Activated T-cell treated with anti-CD3 and anti-CD28 coated beads, Interleukin-2, amount 50 U/mL, for 24 hours (primary cell): ENCODE results near the gene RAPH1.
"Not testable (repeated sequence)": the region's sequence is repeated elsewhere in the genome, so short reads cannot be mapped to it uniquely, and the experiment has no call there.

Experiments used
- DNase-seq: peaks from one replicate; pipeline ENCODE4 v3.0.0-alpha.2; 2020
- H3K27ac Mint-ChIP-seq: 2 replicates; pipeline ENCODE4 v1.8.0; 2020; ENCODE audit warnings: mild to moderate bottlenecking, mixed read lengths
- H3K27me3 Mint-ChIP-seq: 2 replicates; pipeline ENCODE4 v1.8.0; 2020; ENCODE audit warnings: mixed read lengths
- H3K36me3 Mint-ChIP-seq: 2 replicates; pipeline ENCODE4 v1.8.0; 2020; ENCODE audit warnings: low read depth, mixed read lengths
- H3K4me1 Mint-ChIP-seq: 2 replicates; pipeline ENCODE4 v1.8.0; 2020; ENCODE audit warnings: low read depth, mixed read lengths
- H3K4me3 Mint-ChIP-seq: 2 replicates; pipeline ENCODE4 v1.8.0; 2020; ENCODE audit warnings: mild to moderate bottlenecking, moderate library complexity, mixed read lengths
- H3K9me3 Mint-ChIP-seq: 2 replicates; pipeline ENCODE4 v1.8.0; 2020; ENCODE audit warnings: mixed read lengths

RAPH1 gene

GRCh38 chr2:203565076-203565475 lies 30.0 kb upstream of the RAPH1 start:
- Mint-ChIP-seq H3K9me3 (no peaks in the 10 kb centered on the region), H3K4me3 (no peak overlapping the region), H3K36me3 (no peaks in the 10 kb centered on the region), H3K27ac (no peak overlapping the region), H3K4me1 (peaks cover 2% of the 10 kb centered on the region), H3K27me3 (no peaks in the 10 kb centered on the region)
- no peak for DNase-seq

DNA sequence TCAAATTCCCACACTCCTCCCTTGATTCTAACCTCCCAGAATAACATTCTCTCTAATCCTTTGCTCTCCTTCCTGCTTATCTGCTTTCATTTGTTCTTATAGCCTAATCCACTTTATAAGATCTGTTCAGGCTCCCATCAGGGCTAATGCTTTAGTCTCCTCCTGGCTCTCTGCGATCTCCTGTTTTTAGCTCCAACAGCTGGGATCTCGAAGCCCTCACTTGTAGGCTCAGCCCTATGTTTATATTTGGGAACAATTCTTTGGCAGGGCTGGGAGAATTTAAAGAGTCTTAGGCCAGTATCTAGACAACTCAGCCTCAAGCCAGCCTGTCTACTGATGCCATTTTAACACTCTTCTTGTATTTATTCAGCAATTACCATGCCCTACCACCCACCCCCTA lies 27.2 kb upstream of the RAPH1 start:
- Mint-ChIP-seq H3K27ac (no peak overlapping the region), H3K27me3 (no peaks in the 10 kb centered on the region)

GRCh38 chr2:203559641-203560040 lies 24.5 kb upstream of the RAPH1 start:
- Mint-ChIP-seq H3K27ac (no peak overlapping the region), H3K27me3 (no peaks in the 10 kb centered on the region), H3K4me3 (no peak overlapping the region), H3K9me3 (no peaks in the 10 kb centered on the region), H3K4me1 (no peaks in the 10 kb centered on the region), H3K36me3 (no peaks in the 10 kb centered on the region)
- no peak for DNase-seq

More for the DNA sequence above, 27.2 kb upstream of the RAPH1 start:
- Mint-ChIP-seq H3K4me3 (no peak overlapping the region), H3K4me1 (no peaks in the 10 kb centered on the region), H3K9me3 (no peaks in the 10 kb centered on the region), H3K36me3 (no peaks in the 10 kb centered on the region)
- DNase-seq = no peak

DNA sequence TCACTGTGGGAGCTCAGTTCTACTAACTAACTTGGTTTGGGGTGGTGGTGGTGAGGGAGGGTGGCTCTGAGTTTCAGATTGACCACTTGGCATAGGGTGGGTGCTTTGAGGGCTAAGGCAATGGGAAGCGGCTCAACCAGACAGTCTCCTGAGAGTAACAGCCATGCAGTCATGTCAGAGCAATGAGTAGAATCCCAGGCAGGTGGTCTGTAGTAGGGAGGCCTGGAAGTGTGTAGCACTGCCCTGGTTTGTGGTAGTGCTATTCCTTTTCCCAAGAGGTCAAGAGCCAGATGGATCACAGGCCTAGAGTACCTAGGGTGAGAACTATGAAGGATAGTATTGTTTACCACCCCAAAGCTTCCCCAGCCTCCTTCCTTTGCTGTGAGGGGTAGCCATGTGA lies 18.7 kb upstream of the RAPH1 start:
- H3K9me3 Mint-ChIP-seq = no peaks in the 10 kb centered on the region
- H3K4me3 Mint-ChIP-seq = no peak overlapping the region
- no peaks in the 10 kb centered on the region for H3K27me3 Mint-ChIP-seq
- DNase-seq = no peak
- H3K36me3 Mint-ChIP-seq = no peaks in the 10 kb centered on the region
- H3K27ac Mint-ChIP-seq = no peak overlapping the region
- H3K4me1 Mint-ChIP-seq = peaks cover under 1% of the 10 kb centered on the region

- H3K27ac Mint-ChIP-seq = no peak overlapping the region
- H3K4me1 Mint-ChIP-seq = peaks cover 9% of the 10 kb centered on the region
- H3K9me3 Mint-ChIP-seq = no peaks in the 10 kb centered on the region
- H3K36me3 Mint-ChIP-seq = no peaks in the 10 kb centered on the region
- no peak overlapping the region for H3K4me3 Mint-ChIP-seq
- H3K27me3 Mint-ChIP-seq = no peaks in the 10 kb centered on the region
- DNase-seq = no peak
Observed at GRCh38 chr2:203551778-203552177, 16.7 kb upstream of the RAPH1 start.

DNA sequence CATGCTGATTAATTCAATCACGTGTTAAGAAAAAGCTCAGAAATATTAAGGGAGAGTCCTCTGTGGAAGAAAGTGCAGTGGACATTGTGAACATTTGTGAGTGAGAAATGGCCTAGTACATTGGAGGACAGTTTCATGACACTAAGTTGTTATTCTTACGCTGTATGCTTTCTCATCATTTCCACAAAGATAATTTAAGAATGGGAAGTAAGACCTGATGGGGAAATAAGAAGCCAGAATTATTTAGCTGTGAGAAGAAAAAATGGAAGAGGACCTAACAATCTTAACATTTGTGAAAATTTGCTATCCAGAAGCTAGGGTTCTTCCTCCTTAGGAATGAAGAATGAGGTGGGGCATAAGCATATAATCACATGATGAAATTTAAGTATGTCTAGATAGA lies 15.2 kb upstream of the RAPH1 start:
- Mint-ChIP-seq H3K4me3 (no peak overlapping the region), H3K27ac (no peak overlapping the region), H3K9me3 (no peaks in the 10 kb centered on the region), H3K27me3 (no peaks in the 10 kb centered on the region), H3K36me3 (no peaks in the 10 kb centered on the region), H3K4me1 (peaks cover 9% of the 10 kb centered on the region)
- no peak for DNase-seq

- Mint-ChIP-seq H3K36me3 (no peaks in the 10 kb centered on the region), H3K27ac (no peak overlapping the region), H3K27me3 (no peaks in the 10 kb centered on the region), H3K9me3 (no peaks in the 10 kb centered on the region), H3K4me1 (peaks cover 9% of the 10 kb centered on the region), H3K4me3 (no peak overlapping the region)
- no peak for DNase-seq
Observed at GRCh38 chr2:203549406-203549805, 14.3 kb upstream of the RAPH1 start.

GRCh38 chr2:203548887-203549286 lies 13.8 kb upstream of the RAPH1 start:
- Mint-ChIP-seq H3K36me3 (no peaks in the 10 kb centered on the region), H3K27me3 (no peaks in the 10 kb centered on the region), H3K9me3 (no peaks in the 10 kb centered on the region), H3K27ac (no peak overlapping the region), H3K4me1 (peaks cover 9% of the 10 kb centered on the region), H3K4me3 (no peak overlapping the region)
- no peak for DNase-seq

DNA sequence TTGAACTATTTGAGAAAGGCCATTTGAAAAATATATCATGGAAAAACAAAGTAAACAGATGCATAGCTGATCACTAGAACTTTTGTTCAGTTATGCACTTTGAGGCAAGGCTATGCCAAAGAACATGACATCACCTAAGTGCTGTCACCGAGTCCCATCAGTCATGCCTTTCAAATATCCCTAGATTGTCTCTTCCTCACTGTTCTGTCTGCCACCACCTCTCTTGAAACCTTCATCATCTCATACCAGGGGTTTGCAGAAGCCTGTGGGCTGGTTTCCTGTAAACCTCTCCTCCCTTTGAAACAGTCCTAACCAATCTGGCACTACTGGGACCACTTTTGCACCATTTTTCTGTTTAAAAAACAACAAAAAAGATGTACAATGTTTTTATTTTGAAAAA lies 12.3 kb upstream of the RAPH1 start:
- H3K36me3 Mint-ChIP-seq = no peaks in the 10 kb centered on the region
- H3K27ac Mint-ChIP-seq = no peak overlapping the region
- no peaks in the 10 kb centered on the region for H3K27me3 Mint-ChIP-seq

GRCh38 chr2:203544402-203544801 lies 9.3 kb upstream of the RAPH1 start:
- peaks cover 9% of the 10 kb centered on the region for H3K4me1 Mint-ChIP-seq
- DNase-seq = no peak
- no peaks in the 10 kb centered on the region for H3K9me3 Mint-ChIP-seq
- H3K27me3 Mint-ChIP-seq = no peaks in the 10 kb centered on the region
- H3K36me3 Mint-ChIP-seq = no peaks in the 10 kb centered on the region
- no peak overlapping the region for H3K27ac Mint-ChIP-seq
- no peak overlapping the region for H3K4me3 Mint-ChIP-seq

More for the DNA sequence above, 12.3 kb upstream of the RAPH1 start:
- Mint-ChIP-seq H3K9me3 (no peaks in the 10 kb centered on the region), H3K4me3 (no peak overlapping the region), H3K4me1 (peaks cover 9% of the 10 kb centered on the region)
- DNase-seq = no peak

DNA sequence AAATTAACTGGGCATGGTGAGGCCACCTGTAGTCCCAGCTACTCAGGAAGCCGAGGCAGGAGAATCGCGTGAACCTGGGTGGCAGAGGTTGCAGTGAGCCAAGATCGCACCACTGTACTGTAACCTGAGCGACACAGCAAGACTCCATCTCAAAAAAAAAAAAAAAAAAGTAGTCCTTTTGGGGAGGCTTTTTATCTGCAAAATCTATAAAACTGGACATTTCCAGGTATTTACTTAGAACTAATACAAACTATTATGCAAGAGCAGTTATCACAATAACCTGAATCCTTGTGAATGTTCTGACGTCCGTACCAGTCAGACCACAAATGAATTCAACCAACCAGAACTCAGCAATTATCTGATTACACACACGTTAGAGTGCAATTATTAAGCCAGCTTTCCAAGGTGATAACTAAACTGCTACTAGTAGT lies 8.8 kb upstream of the RAPH1 start:
- peaks cover 9% of the 10 kb centered on the region for H3K4me1 Mint-ChIP-seq
- DNase-seq = no peak
- H3K36me3 Mint-ChIP-seq = no peaks in the 10 kb centered on the region
- H3K27ac Mint-ChIP-seq = no peak overlapping the region
- H3K4me3 Mint-ChIP-seq = no peak overlapping the region
- no peaks in the 10 kb centered on the region for H3K9me3 Mint-ChIP-seq
- no peaks in the 10 kb centered on the region for H3K27me3 Mint-ChIP-seq

- H3K36me3 Mint-ChIP-seq, H3K4me1 Mint-ChIP-seq, H3K27me3 Mint-ChIP-seq, DNase-seq, H3K4me3 Mint-ChIP-seq, H3K27ac Mint-ChIP-seq: not testable (repeated sequence)
- H3K9me3 Mint-ChIP-seq = peaks cover 14% of the 10 kb centered on the region
Observed at GRCh38 chr2:203540598-203540997, 5.5 kb upstream of the RAPH1 start.

DNA sequence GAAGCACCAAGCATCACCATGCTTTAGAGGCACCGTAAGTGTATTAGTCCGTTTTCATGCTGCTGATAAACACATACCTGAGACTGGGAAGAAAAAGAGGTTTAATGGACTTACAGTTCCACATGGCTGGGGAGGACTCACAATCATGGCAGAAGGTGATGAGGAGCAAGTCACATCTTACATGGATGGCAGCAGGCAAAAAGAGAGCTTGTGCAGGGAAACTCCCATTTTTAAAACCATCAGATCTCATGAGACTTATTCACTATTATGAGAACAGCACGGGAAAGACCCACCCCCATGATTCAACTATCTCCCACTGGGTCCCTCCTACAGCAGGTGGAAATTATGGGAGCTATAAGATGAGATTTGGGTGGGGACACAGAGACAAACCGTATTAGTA lies 3.1 kb upstream of the RAPH1 start:
- DNase-seq, H3K4me3 Mint-ChIP-seq, H3K27me3 Mint-ChIP-seq, H3K36me3 Mint-ChIP-seq, H3K27ac Mint-ChIP-seq: not testable (repeated sequence)
- Mint-ChIP-seq H3K9me3 (peaks cover 14% of the 10 kb centered on the region), H3K4me1 (peaks cover 20% of the 10 kb centered on the region)

DNA sequence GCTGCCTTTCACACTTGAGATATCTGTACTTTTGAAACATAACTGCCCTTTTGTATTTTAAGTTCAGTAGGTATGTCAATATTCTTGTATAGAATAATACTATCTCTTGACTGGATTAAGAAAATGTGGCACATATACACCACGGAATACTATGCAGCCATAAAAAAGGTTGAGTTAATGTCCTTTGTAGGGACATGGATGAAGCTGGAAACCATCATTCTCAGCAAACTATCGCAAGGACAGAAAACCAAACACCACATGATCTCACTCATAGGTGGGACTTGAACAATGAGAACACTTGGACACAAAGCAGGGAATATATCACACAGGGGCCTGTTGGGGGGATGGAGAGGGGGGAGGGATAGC lies 1.5 kb upstream of the RAPH1 start:
- H3K9me3 Mint-ChIP-seq = peaks cover 14% of the 10 kb centered on the region
- not testable (repeated sequence) for DNase-seq, H3K36me3 Mint-ChIP-seq, H3K27ac Mint-ChIP-seq
- H3K4me3 Mint-ChIP-seq = peak overlapping the region; percentile 5
- peaks cover 32% of the 10 kb centered on the region for H3K4me1 Mint-ChIP-seq
- peaks cover 19% of the 10 kb centered on the region for H3K27me3 Mint-ChIP-seq

GRCh38 chr2:203535784-203536585 lies 884 bp upstream of the RAPH1 start:
- H3K27ac Mint-ChIP-seq = peak overlapping the region; percentile 84

More at GRCh38 chr2:203535784-203536585, 884 bp upstream of the RAPH1 start:
- peaks cover 2% of the 10 kb centered on the region for H3K36me3 Mint-ChIP-seq
- peaks cover 21% of the 10 kb centered on the region for H3K27me3 Mint-ChIP-seq
- peaks cover 34% of the 10 kb centered on the region for H3K4me1 Mint-ChIP-seq
- no peak for DNase-seq
- H3K9me3 Mint-ChIP-seq = peaks cover 14% of the 10 kb centered on the region
- H3K4me3 Mint-ChIP-seq = peak overlapping the region; percentile 77
